Ovary (tissue), 3 donors: ENCODE results near the gene ANKRD39.

Experiments used
- EP300 ChIP-seq: sonication (generic); formaldehyde crosslinking; IDR thresholded peaks from one replicate; pipeline ENCODE4 v1.6.1; 2017; ENCODE audit warnings: antibody characterized with exemption
- POLR2A ChIP-seq: fragments of 450-650 bp; IDR thresholded peaks from one replicate; pipeline ENCODE4 v1.6.1; 2017; ENCODE audit warnings: antibody characterized with exemption, mild to moderate bottlenecking, moderate library complexity
- TF ChIP-seq, protein P1 (sequence below), 3 donors: fragments of 450-650 bp in 2 of 3; fragments of 200-600 bp in 1 of 3; IDR thresholded peaks; one replicate each; pipeline versions ENCODE4 v1.5.1 to v1.8.0; 2016 to 2022; ENCODE audit warnings: antibody characterized with exemption in 3 of 3, mild to moderate bottlenecking in 1 of 3
- donor health status: DM: no; HTN: no; CAD: no.

DNA sequence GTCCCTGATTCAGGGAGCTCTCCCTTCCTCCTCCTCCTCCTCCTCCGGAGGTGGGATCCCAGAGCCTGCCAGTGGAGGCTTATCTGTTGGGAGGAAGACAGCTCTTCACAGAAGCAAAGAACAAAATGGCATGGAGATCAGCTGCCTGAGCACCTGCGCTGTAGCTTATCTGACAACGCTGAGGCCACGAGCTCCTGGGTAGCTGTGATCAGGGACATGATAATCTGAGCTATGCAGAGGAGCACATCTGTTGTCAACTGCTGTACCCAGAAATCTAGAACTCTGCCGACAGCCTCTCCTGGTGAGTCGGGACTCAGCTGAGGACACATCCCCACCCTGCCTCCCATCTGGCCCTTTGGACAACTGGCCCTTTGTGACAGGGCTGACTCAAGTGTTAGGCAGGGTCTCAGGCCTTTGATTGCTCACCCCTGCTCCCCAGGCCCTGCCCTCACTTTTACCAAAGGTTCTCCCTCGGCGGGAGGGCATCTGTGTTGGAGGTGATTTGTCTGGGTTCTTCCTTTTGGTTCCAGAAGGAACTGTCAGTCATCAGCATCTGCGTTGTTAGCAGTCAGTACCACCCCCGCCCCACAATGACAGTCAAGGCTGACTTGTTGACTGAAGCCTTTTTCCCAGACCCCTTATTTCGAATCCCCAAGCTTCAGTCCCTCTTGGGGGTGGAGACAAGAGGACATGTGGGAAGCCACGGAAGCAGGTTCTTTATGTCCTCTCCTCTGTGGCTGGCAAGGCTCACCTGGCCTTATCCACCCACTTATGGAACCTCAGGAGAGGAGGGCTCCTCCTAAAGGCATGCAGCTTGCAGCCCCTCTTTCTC, 47.6 kb downstream of the ANKRD39 start:
- TF ChIP-seq, protein P1, sequence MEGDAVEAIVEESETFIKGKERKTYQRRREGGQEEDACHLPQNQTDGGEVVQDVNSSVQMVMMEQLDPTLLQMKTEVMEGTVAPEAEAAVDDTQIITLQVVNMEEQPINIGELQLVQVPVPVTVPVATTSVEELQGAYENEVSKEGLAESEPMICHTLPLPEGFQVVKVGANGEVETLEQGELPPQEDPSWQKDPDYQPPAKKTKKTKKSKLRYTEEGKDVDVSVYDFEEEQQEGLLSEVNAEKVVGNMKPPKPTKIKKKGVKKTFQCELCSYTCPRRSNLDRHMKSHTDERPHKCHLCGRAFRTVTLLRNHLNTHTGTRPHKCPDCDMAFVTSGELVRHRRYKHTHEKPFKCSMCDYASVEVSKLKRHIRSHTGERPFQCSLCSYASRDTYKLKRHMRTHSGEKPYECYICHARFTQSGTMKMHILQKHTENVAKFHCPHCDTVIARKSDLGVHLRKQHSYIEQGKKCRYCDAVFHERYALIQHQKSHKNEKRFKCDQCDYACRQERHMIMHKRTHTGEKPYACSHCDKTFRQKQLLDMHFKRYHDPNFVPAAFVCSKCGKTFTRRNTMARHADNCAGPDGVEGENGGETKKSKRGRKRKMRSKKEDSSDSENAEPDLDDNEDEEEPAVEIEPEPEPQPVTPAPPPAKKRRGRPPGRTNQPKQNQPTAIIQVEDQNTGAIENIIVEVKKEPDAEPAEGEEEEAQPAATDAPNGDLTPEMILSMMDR (IDR thresholded peaks at IDR 0.05) = no peak
- no peak for TF ChIP-seq POLR2A
- no peak for TF ChIP-seq EP300
